GM12864 (cell line): ENCODE results near the gene GRK4.

Experiments used
- DNase-seq: peaks from one replicate; pipeline ENCODE4 v3.0.0-alpha.2; 2011; ENCODE audit warnings: low read depth
- H3K4me3 ChIP-seq: 2 replicates; pipeline ENCODE4 v1.5.1; 2011; ENCODE audit warnings: mild to moderate bottlenecking, low read depth, low read length, control low read depth
- CTCF ChIP-seq: IDR thresholded peaks from 2 replicates; pipeline ENCODE4 v1.5.1; 2011; ENCODE audit warnings: low read depth, mild to moderate bottlenecking, moderate library complexity, low read length, control low read depth, inconsistent platforms; ENCODE audit errors: missing control alignments

The GRK4 gene

GRCh38 chr4:2991243-2991642, 27.9 kb downstream of the GRK4 start:
- no peak overlapping the region for H3K4me3 ChIP-seq
- no peak for TF ChIP-seq CTCF

GRCh38 chr4:2994917-2995316, 31.5 kb downstream of the GRK4 start:
- DNase-seq, result no peak
- no peak overlapping the region for H3K4me3 ChIP-seq
- no peak for TF ChIP-seq CTCF

More at GRCh38 chr4:2991243-2991642, 27.9 kb downstream of the GRK4 start:
- DNase-seq, result no peak

GRCh38 chr4:2995546-2996265, 32.3 kb downstream of the GRK4 start:
- no peak for TF ChIP-seq CTCF
- DNase-seq, result no peak
- H3K4me3 ChIP-seq, result no peak overlapping the region

- no peak overlapping the region for H3K4me3 ChIP-seq
- TF ChIP-seq CTCF, result no peak
- DNase-seq, result no peak
Observed at GRCh38 chr4:2996415-2996814, 33.0 kb downstream of the GRK4 start.

GRCh38 chr4:3007724-3008123, 44.4 kb downstream of the GRK4 start:
- no peak for TF ChIP-seq CTCF
- H3K4me3 ChIP-seq, result no peak overlapping the region
- no peak for DNase-seq

- peak; percentile 44 for TF ChIP-seq CTCF
- DNase-seq, result peak; percentile 41
- H3K4me3 ChIP-seq, result no peak overlapping the region
Observed at GRCh38 chr4:3009422-3009821, 46.1 kb downstream of the GRK4 start.

GRCh38 chr4:3010577-3010976, 47.2 kb downstream of the GRK4 start:
- no peak overlapping the region for H3K4me3 ChIP-seq
- no peak for TF ChIP-seq CTCF
- no peak for DNase-seq
